Neural cell (in vitro differentiated cells): ENCODE measurements around the gene RHCG. TPM values are rescaled to one million over a fixed set of nuclear protein-coding genes. Genes with fewer than 3 reads are reported as not detected.

Experiments
- H2AFZ ChIP-seq: fragments of 200-600, 300-800 bp; sonication (generic), shearing (Covaris generic); 2 replicates; pipeline ENCODE4 v1.6.0; 2014; ENCODE audit warnings: low read depth, mild to moderate bottlenecking, antibody characterized with exemption, low read length, moderate library complexity
- H3F3A ChIP-seq: fragments of 200-600 bp; shearing (Covaris generic); 2 replicates; pipeline ENCODE4 v1.6.1; 2016; ENCODE audit warnings: mild to moderate bottlenecking, moderate library complexity, mixed read lengths, antibody characterized with exemption, low read length; ENCODE audit not compliant: insufficient read depth, poor library complexity, severe bottlenecking
- H3K27ac ChIP-seq: fragments of 200-600, 300-800 bp; sonication (generic), shearing (Covaris generic); 2 replicates; pipeline ENCODE4 v1.5.1; 2014; ENCODE audit warnings: mild to moderate bottlenecking, low read length, moderate library complexity
- H3K27me3 ChIP-seq: fragments of 300-800, 200-600 bp; sonication (generic), shearing (Covaris generic); 2 replicates; pipeline ENCODE4 v1.6.0; 2014; ENCODE audit warnings: mild to moderate bottlenecking, low read depth, low read length, moderate library complexity; ENCODE audit not compliant: insufficient read depth
- H3K36me3 ChIP-seq: fragments of 300-800, 200-600 bp; sonication (generic), shearing (Covaris generic); 2 replicates; pipeline ENCODE4 v1.5.1; 2014; ENCODE audit warnings: mild to moderate bottlenecking, antibody characterized with exemption, low read length, moderate library complexity; ENCODE audit not compliant: insufficient read depth
- H3K4me2 ChIP-seq: fragments of 300-800, 200-600 bp; sonication (generic), shearing (Covaris generic); 2 replicates; pipeline ENCODE4 v1.6.0; 2014; ENCODE audit warnings: mild to moderate bottlenecking, low read length
- H3K4me3 ChIP-seq: fragments of 300-800, 200-600 bp; sonication (generic), shearing (Covaris generic); 2 replicates; pipeline ENCODE4 v1.5.1; 2014; ENCODE audit warnings: mild to moderate bottlenecking, low read length, moderate library complexity
- H3K79me2 ChIP-seq: fragments of 200-600 bp; shearing (Covaris generic); replicated peaks from 2 replicates; pipeline ENCODE4 v1.6.0; 2014; ENCODE audit warnings: mild to moderate bottlenecking, low read length, moderate library complexity; ENCODE audit not compliant: insufficient read depth
- H3K9ac ChIP-seq: fragments of 300-800, 200-600 bp; sonication (generic), shearing (Covaris generic); 2 replicates; pipeline ENCODE4 v1.6.1; 2016; ENCODE audit warnings: mild to moderate bottlenecking, low read length, mixed read lengths
- H3K9me2 ChIP-seq: fragments of 200-600 bp; shearing (Covaris generic); 2 replicates; pipeline ENCODE4 v1.6.1; 2016; ENCODE audit warnings: mild to moderate bottlenecking, low read length, mixed read lengths; ENCODE audit not compliant: insufficient read depth
- H3K9me3 ChIP-seq: fragments of 200-600, 300-800 bp; sonication (generic), shearing (Covaris generic); 2 replicates; pipeline ENCODE4 v1.6.1; 2016; ENCODE audit warnings: mild to moderate bottlenecking, mixed run types, low read length, moderate library complexity, mixed read lengths
- H4K20me1 ChIP-seq: fragments of 200-600 bp; shearing (Covaris generic); 2 replicates; pipeline ENCODE4 v1.6.1; 2016; ENCODE audit warnings: mild to moderate bottlenecking, mixed run types; ENCODE audit not compliant: insufficient read depth
- EP300 ChIP-seq: fragments of 450-650 bp; conservative IDR thresholded peaks from 2 replicates; pipeline ENCODE4 v1.6.1; 2014; ENCODE audit warnings: antibody characterized with exemption, mild to moderate bottlenecking, moderate library complexity; ENCODE audit not compliant: poor library complexity, severe bottlenecking
- EZH2 ChIP-seq: fragments of 200-600, 300-800 bp; shearing (Covaris generic), sonication (generic); IDR thresholded peaks from 2 replicates; pipeline ENCODE4 v1.6.1; 2014; ENCODE audit warnings: antibody characterized with exemption, low read length, borderline replicate concordance, mild to moderate bottlenecking; ENCODE audit not compliant: insufficient read depth, poor library complexity, severe bottlenecking
- MXI1 ChIP-seq: fragments of 450-650 bp; conservative IDR thresholded peaks from 2 replicates; pipeline ENCODE4 v1.6.1; 2014; ENCODE audit warnings: antibody characterized with exemption, mild to moderate bottlenecking; ENCODE audit not compliant: poor library complexity, severe bottlenecking
- POLR2AphosphoS5 ChIP-seq: IDR thresholded peaks from 2 replicates; pipeline ENCODE4 v1.6.1; 2012
- RAD21 ChIP-seq: fragments of 450-650 bp; conservative IDR thresholded peaks from 2 replicates; pipeline ENCODE4 v1.6.1; 2014; ENCODE audit warnings: antibody characterized with exemption, mild to moderate bottlenecking, moderate library complexity
- SMC3 ChIP-seq: fragments of 450-650 bp; conservative IDR thresholded peaks from 2 replicates; pipeline ENCODE4 v1.6.1; 2014; ENCODE audit warnings: antibody characterized with exemption, mild to moderate bottlenecking, moderate library complexity; ENCODE audit not compliant: poor library complexity
- TAF1 ChIP-seq: IDR thresholded peaks from 2 replicates; pipeline ENCODE4 v1.6.1; 2012; ENCODE audit warnings: low read depth
- polyA plus RNA-seq: library from polyadenylated mRNA; depleted of rRNA; stranded (reverse); fragments of >200 nt; gene quantifications from 2 replicates; pipeline ENCODE4 v1.2.3, GENCODE V29; 2014
- TF ChIP-seq, protein P1 (sequence below): IDR thresholded peaks from 2 replicates; pipeline ENCODE4 v1.6.1; 2012; ENCODE audit warnings: borderline replicate concordance
- TF ChIP-seq, protein P2 (sequence below): fragments of 450-650 bp; IDR thresholded peaks from 2 replicates; pipeline ENCODE4 v1.5.1; 2014; ENCODE audit warnings: antibody characterized with exemption, mild to moderate bottlenecking, moderate library complexity; ENCODE audit not compliant: poor library complexity, severe bottlenecking

RHCG gene
- polyA plus RNA-seq, 1 donor from 2014 or later = 0.32 TPM

DNA sequence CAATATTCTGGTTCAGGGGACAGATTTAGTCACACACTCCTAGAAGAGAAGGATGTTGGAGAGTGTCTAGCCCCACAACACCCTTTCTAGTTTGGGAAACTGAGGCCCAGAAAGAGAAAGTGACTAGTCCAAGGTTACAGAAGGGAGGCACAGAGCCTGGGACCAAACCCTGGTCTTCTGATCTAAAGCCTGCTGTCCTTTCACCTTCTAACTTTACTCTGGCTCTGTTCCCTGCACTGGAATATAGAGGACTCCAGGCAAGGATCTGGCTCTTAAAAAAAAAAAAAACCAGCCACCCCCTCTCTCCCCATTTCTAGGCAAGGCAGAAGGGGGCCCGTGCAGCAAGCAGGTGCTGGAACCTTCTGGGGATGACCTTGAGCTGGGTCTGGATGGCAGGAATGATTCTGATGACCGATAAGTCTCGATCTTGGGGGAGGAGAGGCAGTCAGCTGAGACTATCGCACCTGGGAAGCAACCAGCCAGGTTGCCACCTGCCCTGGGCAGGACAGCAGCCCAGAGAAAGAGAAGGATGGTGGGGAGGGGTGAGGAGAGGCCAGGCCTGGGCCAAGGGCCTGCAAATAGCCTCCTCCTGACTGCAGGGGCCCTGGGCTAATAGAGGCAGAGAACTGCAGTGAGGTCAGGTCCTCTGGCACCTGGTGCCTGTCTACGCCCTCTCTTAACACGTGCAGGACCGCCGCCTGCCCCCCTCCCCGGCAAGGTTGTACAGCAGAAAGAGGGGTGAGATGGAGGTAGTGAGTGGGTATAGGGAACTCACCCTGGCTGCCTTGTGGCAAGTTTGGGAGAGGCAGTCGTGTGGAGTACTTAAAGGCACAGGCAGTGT is 30.4 kb upstream of the RHCG start:
- H4K20me1 ChIP-seq = no peaks in the 10 kb centered on the region
- H2AFZ ChIP-seq = no peak overlapping the region
- H3K4me3 ChIP-seq = no peak overlapping the region
- no peaks in the 10 kb centered on the region for H3K9me2 ChIP-seq
- no peaks in the 10 kb centered on the region for H3K27me3 ChIP-seq
- H3K9me3 ChIP-seq = no peaks in the 10 kb centered on the region
- no peaks in the 10 kb centered on the region for H3K36me3 ChIP-seq
- no peaks in the 10 kb centered on the region for H3K79me2 ChIP-seq
- no peak for TF ChIP-seq EP300
- no peak for TF ChIP-seq TAF1
- H3F3A ChIP-seq = no peaks in the 10 kb centered on the region
- H3K4me2 ChIP-seq = no peak overlapping the region
- no peak overlapping the region for H3K9ac ChIP-seq
- H3K27ac ChIP-seq = no peak overlapping the region

DNA sequence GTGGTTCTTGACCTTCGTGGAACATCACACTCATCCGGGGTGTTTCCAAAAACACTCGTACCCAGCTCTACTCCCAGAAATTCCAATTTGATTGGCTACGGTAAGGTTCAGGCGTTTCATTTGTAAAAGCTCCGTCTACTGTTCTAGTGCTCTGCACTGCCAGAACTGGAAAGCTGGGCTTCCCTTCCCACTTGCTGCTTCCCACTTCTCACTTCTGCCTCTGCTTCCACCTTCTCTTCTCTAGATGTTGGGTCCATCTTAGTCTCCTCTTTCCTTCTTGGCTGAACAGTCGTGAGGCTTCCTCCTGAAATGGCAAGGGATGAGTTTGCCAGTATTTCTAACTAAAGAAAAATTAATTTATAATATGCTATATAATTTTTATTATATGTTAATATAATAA is 29.8 kb upstream of the RHCG start:
- Histone ChIP-seq H3F3A (no peaks in the 10 kb centered on the region), H4K20me1 (no peaks in the 10 kb centered on the region), H3K9me3 (no peaks in the 10 kb centered on the region), H3K27ac (no peak overlapping the region), H2AFZ (no peak overlapping the region), H3K79me2 (no peaks in the 10 kb centered on the region), H3K36me3 (no peaks in the 10 kb centered on the region), H3K9ac (no peak overlapping the region), H3K27me3 (no peaks in the 10 kb centered on the region), H3K4me3 (no peak overlapping the region), H3K4me2 (no peak overlapping the region), H3K9me2 (no peaks in the 10 kb centered on the region)
- TF ChIP-seq, protein P1, sequence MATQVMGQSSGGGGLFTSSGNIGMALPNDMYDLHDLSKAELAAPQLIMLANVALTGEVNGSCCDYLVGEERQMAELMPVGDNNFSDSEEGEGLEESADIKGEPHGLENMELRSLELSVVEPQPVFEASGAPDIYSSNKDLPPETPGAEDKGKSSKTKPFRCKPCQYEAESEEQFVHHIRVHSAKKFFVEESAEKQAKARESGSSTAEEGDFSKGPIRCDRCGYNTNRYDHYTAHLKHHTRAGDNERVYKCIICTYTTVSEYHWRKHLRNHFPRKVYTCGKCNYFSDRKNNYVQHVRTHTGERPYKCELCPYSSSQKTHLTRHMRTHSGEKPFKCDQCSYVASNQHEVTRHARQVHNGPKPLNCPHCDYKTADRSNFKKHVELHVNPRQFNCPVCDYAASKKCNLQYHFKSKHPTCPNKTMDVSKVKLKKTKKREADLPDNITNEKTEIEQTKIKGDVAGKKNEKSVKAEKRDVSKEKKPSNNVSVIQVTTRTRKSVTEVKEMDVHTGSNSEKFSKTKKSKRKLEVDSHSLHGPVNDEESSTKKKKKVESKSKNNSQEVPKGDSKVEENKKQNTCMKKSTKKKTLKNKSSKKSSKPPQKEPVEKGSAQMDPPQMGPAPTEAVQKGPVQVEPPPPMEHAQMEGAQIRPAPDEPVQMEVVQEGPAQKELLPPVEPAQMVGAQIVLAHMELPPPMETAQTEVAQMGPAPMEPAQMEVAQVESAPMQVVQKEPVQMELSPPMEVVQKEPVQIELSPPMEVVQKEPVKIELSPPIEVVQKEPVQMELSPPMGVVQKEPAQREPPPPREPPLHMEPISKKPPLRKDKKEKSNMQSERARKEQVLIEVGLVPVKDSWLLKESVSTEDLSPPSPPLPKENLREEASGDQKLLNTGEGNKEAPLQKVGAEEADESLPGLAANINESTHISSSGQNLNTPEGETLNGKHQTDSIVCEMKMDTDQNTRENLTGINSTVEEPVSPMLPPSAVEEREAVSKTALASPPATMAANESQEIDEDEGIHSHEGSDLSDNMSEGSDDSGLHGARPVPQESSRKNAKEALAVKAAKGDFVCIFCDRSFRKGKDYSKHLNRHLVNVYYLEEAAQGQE = no peak
- TF ChIP-seq MXI1 = no peak
- TF ChIP-seq POLR2AphosphoS5 = no peak
- TF ChIP-seq RAD21 = no peak
- no peak for TF ChIP-seq EP300
- TF ChIP-seq, protein P2, sequence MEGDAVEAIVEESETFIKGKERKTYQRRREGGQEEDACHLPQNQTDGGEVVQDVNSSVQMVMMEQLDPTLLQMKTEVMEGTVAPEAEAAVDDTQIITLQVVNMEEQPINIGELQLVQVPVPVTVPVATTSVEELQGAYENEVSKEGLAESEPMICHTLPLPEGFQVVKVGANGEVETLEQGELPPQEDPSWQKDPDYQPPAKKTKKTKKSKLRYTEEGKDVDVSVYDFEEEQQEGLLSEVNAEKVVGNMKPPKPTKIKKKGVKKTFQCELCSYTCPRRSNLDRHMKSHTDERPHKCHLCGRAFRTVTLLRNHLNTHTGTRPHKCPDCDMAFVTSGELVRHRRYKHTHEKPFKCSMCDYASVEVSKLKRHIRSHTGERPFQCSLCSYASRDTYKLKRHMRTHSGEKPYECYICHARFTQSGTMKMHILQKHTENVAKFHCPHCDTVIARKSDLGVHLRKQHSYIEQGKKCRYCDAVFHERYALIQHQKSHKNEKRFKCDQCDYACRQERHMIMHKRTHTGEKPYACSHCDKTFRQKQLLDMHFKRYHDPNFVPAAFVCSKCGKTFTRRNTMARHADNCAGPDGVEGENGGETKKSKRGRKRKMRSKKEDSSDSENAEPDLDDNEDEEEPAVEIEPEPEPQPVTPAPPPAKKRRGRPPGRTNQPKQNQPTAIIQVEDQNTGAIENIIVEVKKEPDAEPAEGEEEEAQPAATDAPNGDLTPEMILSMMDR = no peak
- no peak for TF ChIP-seq SMC3
- TF ChIP-seq EZH2 = no peak
- no peak for TF ChIP-seq TAF1
